T-helper 1 cell (primary cell): ENCODE measurements around the gene ZNF787.
A peak's percentile ranks its signal among the peaks of the same experiment; 100 is the strongest.
"Not testable (repeated sequence)": the region's sequence is repeated elsewhere in the genome, so short reads cannot be mapped to it uniquely, and the experiment has no call there.

Experiments
- DNase-seq, 5 donors: peaks; one replicate each; pipeline ENCODE4 v3.0.0-alpha.2; 2012 to 2020
- total RNA-seq, 4 donors: gene quantifications; one replicate each; lab custom pipeline; 2026; lab: John Stamatoyannopoulos, UW

ZNF787 gene
- 10.2 to 16.3 (median 13.7) reads per million in 4 donors for total RNA-seq

DNA sequence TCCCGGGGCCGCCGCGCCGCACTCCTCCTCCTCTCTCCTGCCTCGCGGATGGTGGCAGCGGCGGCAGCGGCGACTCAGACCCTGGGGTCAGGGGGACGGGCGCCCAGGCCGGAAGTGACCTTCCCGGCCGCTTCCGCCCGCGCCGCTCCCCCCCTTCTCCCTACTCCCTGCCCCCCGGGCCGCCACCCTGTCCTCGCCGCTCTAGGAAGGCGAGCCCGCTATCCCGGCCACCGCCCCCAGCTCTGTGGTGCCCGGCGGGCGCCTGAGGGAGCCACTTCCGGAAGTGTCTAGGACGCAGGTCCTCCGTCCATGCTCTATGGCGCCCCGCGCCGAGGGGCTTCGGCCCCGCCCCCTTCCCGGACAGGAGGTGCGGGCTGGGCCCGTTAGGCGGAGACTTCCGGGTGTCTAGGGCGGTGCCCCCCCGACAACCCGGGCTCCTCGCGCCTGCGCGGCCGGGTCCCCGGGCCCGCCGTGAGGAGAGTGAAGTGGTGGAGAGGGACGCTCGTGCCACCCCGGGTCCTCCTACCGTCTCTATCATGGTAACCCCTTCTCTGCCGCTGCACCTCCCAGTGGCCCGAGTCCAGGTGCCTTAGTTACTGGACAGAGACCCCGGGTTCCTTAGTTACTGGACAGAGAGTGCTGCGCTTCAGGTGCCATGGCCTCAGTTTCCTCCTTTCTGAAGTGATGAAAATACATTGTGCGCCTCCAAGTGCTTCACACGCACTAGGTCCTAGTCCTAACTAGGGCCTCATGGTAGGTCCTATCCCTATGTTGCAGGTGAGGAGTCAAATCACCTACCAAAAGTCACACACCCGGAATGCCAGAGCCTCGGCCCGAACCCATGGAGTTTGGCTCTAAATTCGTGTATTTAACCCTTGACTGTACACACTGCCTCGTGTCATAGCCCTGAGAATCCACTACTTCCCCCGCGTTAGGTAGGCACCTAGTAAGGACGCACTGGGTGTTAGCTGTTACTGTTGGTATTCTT is at the start of gene ZNF787:
TSS of gene ZNF787 (minus strand) at position 116 of the 988 bp plus-strand sequence. CDS start 18,078 bp downstream, outside the sequence.
- peak; percentile 91 to 97 (median 92) for DNase-seq

DNA sequence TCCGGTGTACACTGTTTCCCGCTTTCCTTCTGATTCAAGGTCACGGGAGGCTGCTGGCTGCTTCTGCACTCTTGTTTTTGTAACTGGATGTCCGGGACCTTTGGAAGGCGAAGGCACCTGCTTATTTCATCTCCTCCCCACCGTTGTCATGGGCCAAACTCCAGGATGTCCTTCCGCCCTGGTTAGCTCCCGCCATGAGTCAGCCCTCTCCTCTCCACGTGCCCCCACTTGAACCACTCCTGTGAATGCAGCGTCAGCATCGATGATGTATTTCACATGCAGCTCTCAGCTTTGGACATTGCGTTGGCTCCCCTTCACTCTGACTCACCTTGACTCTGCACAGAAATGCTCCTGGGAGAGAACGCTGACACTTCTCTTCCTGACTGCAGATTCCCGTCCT is 49.2 kb upstream of the ZNF787 start:
- no peak for DNase-seq

DNA sequence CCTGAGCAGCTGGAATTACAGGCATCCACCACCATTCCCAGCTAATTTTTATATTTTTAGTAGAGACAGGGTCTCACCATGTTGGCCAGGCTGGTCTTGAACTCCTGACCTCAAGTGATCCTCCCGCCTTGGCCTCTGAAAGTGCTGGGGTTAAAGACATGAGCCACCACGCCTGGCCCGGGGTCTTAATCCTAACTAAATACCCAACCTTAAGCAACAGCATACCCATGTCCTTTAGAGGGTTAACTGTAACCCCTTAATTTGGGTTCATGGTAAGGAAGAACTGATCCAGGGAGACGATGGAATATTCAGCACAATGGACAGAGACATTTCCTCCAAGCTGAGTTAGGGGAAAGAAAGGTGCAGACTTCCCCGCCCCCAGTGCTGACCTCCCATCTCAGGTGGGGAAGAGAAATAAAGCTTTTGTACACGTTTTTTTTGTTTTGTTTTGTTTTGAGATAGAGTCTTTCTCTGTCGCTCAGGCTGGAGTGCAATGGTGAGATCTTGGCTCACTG is 46.0 kb upstream of the ZNF787 start:
- DNase-seq = no peak

DNA sequence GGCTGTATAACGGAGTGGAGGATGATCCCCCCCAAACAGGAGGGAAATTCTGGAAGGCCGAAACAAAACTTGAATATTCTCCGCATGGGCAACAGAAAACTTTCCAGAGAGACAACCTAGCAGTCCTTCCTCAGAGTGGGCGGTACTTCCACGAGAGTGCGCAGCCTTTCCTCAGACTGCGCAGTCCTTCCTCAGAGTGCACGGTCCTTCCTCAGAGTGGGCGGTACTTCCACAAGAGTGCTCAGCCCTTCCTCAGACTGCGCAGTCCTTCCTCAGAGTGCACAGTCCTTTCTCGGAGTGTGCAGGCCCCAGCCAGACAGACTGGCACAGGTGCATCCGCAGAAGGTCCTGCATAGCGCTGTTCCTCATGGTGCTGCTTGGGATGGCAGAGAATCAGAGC is 42.0 kb upstream of the ZNF787 start:
- DNase-seq = no peak

DNA sequence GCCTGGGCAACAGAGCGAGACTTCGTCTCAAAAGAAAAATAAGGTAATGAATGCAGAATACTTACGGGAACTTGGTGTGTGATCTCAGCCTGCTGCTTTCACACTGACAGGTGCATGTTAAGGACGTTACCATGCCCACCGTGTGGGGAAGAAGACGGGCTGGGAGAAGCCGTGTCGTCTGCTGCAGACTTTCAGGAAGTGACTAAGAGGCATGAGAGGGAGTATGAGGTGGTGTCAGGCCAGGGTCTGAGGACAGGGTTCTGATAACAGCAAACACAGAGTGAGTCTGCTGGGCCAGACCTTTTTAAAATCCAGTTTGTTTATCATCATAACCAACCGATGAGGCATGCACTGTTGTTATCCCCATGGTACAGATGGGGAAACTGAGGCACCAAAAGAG is 41.2 kb upstream of the ZNF787 start:
- DNase-seq = no peak

DNA sequence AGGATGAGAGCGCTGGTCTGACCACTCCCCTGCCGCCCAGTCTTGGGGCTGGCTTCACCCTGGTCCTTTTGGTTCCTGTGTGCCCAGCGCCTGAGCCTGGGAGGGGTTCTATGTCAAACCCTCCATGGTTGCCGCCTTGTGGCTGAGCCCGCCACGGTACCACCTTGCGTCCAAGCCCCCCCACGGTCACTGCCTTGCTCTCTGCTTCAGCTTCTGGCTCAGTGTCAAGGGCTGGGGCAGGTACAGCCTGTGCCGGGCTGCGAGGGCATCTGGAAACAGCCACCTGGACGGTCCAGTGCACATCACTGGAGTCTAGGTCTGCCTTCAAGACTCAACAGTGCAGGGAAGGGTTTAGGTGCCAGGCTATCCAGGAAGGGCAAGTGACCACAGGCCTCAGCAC is 40.4 kb upstream of the ZNF787 start:
- DNase-seq = no peak

DNA sequence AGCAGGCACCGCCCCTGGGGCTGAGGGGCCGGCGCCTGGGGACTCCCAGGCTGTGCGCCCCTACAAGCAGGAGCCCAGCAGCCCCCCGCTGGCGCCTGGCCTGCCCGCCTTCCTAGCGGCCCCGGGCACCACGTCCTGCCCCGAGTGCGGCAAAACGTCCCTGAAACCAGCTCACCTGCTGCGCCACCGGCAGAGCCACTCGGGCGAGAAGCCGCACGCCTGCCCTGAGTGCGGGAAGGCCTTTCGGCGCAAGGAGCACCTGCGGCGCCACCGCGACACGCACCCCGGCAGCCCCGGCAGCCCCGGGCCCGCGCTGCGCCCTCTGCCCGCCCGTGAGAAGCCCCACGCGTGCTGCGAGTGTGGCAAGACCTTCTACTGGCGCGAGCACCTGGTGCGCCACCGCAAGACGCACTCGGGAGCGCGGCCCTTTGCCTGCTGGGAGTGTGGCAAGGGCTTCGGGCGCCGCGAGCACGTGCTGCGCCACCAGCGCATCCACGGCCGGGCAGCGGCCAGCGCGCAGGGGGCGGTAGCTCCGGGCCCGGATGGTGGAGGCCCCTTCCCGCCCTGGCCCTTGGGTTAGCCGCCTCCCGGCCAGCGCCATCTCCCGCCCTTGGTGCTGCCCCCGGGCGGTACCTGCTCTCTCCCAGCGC is 38.7 kb upstream of the ZNF787 start:
- no peak for DNase-seq

DNA sequence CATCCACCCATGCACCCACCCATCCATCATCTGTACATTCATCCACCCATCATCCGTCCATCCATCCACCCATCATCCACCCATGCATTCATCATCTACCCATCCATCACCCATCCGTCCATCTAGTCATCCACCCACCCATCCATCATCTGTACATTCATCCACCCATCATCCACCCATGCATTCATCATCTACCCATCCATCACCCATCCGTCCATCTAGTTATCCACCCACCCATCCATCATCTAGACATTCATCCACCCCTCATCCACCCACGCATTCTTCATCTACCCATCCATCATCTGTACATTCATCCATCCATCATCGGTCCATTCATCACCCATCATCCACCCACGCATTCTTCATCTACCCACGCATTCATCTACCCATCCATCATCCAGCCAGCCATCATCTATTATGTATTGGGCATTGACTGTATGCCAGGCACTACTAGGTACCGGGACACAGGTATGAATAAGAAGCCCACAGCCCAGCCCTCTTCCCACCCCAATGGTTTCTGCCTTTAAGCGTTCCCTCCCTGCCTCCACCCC is 38.0 kb upstream of the ZNF787 start:
- no peak for DNase-seq

DNA sequence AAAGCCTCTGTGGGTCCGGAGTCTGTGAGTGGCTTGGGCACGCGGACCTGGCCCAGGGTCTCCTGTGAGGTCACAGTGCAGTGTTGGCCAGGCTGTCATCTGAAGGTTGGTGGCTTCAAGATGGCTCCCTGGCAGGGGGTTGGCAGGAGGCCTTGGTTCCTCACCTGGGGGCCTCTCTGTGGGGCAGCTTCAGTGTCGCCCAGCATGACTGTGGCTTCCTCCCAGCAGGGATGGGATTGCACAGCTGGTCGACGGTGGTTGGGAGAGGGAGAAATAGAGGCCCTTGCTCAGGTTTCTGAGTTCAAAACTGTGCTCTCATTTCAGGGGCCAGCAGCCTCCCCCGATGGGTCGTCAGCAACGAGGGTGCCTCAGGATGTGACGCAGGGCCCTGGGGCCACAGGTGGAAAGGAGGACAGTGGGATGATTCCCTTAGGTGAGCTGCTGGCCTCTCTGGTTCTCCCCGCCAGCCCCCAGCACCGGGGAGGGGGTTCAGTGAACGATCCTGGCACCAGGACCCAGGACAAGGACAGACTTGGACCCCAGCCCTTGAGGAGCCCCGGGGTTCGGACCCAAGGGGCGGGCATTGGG is 37.2 kb upstream of the ZNF787 start:
- no peak for DNase-seq

DNA sequence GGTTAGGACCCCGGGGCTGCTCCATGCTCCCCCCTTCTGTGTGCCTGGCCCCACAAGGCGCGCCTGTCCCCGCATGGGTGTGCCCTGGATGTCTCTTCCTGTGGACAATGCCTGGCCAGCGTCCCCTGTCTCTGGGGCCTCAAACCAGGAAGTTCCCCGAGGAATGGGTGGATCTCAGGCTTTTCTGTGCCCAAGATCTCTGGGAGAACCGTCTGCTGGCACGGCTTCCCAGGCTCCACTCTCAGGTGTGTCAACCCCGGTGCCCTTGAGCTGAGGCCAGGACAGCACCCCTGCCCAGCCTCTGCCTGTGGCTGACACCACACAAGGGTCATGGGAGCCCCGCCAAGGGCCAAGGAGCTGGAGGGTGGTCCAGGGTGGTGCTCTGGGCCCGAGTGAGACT is 35.7 kb upstream of the ZNF787 start:
- no peak for DNase-seq

DNA sequence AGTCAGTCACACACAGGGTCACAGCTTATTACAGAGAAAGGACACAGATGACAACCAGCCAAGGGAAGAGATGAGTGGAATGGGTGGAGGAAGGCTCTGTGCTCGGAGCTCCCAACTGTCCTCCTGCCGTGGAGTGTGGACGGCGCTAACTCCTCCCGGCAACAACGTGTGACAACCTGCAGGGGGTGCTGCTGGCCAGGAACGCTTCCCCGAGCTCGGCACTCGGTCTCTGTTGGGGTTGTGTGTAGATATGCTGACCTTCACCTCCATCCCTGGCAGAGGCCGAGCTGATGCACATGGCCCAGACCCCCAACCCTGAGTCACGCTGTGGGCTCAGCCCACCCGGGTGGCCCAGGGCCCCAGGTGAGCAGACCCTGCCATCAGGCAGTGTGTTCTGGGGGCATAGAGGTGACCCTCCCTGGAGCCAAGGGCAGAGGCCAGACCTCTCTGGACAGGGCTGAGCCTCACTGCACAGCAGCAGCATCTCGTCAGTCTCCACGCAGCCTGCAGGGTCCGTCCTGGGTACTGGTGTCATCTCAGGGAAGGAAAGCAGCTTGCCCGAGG is 34.1 kb upstream of the ZNF787 start:
- DNase-seq = no peak

DNA sequence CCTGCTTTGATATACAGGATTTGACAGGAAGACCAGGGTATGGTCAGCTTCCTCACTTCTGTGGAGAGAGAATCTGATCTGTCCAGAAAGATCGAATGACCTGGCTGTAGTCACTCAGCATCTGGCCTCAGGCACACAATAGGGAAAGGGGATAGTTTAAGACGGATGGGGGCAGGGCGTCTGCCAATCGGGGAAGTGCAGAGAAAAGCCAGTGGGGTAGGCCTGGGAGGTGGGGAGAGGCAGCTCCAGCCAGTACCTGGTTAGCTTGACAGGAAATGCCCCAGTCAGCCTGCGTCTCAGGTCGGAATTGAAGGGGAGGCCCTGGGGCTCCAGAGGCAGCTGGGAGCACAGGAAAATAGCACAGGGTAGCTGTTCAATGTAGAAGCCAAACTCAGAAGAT is 32.4 kb upstream of the ZNF787 start:
- no peak for DNase-seq

DNA sequence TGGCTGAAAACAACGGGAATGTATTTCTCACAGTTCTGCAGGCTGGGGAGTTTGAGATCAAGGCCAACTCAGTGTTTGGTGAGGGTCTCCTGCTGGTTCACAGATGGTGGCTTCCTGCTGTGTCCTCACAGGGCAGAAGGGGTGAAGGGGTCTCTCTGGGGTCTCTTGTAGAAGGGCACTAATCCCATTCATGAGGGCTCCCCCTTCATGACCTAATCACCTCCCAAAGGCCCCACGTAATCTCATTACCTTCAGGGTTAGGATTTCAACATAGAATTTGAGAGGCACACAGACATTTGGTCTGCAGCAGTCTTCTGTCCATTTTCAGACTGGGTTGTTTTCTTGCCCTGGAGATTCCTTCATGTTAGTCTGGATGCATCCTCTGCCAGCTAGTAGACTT is 31.5 kb upstream of the ZNF787 start:
- no peak for DNase-seq

DNA sequence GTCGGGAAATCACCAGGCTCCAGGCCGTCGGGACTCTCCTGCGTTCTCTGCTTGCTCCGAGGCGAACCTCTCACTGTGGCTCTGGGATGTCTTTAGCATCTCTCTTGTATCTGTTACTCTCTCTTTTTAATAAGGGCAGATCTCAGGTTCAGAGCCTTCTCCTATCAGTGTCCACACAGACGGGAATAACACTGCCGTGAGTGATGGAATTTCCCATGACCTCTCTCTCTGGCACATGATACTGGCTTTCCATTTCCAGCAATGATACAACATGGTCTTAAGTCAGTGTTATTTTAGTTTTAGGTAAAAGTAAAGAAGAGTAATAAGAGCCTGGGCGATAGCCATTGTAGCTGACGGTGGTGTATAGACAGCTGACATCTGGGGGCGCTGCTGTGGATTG is 29.3 kb upstream of the ZNF787 start:
- no peak for DNase-seq

DNA sequence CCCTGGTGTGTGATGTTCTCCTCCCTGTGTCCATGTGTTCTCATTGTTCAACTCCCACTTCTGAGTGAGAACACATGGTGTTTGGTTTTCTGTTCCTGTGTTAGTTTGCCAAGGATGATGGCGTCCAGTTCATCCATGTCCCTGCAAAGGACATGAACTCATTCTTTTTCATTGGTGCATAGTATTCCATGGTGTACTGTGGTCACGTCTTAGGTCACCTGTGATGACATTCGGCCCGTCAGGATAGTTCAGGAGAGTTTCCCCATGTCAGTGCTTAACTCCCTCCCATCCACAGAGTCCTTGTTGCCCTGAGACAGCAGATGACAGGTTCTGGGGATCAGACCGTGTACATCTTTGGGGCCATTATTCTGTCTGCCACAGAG is 28.6 kb upstream of the ZNF787 start:
- no peak for DNase-seq

DNA sequence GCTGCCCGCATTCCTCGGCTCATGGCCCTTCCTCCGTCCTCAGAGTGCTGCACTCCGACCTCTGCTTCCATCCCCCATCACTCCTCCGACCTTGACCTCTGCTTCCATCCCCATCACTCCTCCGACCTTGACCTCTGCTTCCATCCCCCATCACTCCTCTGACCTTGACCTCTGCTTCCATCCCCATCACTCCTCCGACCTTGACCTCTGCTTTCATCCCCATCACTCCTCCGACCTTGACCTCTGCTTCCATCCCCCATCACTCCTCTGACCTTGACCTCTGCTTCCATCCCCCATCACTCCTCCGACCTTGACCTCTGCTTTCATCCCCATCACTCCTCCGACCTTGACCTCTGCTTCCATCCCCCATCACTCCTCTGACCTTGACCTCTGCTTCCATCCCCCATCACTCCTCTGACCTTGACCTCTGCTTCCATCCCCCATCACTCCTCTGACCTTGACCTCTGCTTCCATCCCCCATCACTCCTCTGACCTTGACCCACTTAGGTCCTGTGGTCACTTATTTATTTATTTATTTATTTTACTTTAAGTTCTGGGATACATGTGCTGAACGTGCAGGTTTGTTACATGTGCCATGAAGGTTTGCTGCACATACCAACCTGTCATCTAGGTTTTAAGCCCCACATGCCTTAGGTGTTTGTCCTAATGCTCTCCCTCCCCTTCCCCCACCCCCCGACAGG is 28.0 kb upstream of the ZNF787 start:
- not testable (repeated sequence) for DNase-seq

DNA sequence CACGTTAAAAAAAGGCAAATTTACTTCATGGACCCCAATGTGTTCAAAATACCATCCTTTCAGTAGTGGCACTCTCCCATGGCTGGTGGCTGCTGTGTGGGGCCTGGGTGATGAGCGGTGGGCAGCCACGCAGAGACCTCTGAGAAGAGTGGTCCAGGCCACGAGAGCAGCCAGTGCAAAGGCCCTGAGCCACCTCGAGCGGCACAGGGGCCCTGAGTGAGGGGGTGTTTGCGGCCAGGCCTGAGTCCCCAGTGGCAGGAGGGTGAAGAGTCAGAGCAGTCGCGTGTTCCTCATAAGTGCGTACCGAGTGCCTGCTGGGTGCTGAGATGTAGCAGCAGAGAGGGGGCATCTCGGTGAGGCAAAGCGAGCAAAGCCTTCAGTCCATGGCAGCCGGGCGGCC is 27.0 kb upstream of the ZNF787 start:
- DNase-seq = no peak

DNA sequence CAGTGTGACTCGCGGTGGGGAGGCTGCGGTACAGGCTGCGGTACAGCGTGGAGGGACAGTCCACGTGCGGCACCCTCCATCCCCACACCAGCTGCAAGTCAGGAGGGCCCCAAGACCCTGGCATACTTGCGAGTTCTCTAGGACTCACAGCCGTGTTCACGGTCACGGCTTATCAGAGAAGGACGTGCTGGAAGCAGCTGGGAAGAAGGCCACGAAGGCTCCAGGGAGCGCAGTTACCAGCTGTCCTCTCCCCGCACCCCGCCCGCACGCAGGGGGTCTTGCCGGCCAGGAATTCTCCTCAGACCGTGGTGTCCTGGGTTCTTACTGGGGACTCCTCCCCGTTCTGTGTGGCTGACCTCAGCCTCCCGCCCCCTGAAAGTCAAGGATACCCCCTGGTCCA is 26.2 kb upstream of the ZNF787 start:
- no peak for DNase-seq

DNA sequence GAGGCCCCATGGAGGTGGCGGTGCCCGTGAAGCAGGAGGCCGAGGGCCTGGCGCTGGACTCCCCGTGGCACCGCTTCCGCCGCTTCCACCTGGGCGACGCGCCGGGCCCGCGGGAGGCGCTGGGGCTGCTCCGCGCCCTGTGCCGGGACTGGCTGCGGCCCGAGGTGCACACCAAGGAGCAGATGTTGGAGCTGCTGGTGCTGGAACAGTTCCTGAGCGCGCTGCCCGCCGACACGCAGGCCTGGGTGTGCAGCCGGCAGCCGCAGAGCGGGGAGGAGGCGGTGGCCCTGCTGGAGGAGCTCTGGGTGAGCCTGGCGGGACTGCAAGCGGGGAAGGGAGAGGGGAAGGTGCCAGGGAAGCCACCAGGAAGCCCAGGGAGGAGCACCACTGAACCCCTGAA is 25.8 kb upstream of the ZNF787 start:
- no peak for DNase-seq

DNA sequence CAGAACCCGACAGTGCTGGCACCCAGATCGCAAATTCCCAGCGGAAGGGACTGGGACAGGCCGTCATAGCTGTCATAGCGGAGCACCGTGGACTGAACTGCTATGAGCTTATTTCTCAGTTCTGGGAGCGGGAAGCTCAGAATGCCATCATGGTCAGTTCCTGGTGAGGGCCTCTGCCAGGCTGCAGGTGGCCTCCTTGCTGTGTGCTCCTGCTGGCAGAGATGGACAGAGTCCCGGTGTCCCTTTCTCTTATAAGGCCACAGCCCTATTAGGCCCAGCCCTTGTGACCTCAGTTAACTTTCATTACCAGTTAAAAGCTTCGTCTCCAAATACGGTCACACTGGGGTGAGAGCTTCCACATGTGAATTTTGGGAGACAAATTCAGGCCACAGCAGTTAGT is 24.6 kb upstream of the ZNF787 start:
- no peak for DNase-seq

DNA sequence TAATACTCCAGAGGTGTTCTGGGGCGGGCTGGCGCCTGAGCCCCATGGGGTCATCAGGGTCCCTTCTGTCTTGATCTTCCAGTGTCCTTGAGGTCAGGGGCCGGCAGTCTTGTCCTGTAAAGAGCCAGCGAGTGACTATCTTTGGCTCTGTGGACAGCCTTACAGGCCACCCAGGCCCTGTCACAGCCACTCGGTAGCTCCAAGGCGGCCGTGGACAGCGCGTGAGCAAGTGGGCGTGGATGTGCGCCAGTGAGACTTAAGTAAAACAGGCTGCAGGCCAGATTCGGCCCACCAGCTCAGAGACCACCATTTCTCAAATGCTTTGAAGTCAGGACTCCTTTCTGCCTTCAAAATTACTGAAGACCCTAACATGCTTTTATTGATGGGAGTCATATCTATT is 23.7 kb upstream of the ZNF787 start:
- no peak for DNase-seq

DNA sequence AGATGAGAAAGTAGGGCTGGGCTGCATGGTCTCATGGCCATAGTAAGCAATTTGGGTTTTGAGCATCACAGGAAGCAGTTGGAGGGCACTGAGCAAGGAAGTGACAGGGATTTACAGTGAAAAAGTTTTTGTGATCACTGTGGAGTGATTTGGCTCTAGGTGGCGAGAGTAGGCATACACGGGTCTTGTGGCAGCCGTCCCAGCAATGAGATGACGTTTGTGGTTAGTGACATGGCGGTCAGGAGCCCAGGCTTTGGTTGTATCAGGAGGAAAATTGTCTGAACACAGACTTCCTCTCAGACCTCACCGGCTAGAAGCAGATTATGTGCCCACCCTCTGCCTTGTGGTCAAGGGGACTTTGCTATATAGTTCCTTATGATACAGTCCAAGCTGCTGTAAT is 23.3 kb upstream of the ZNF787 start:
- DNase-seq = no peak
